CD14-positive monocyte (primary cell): ENCODE data around the gene DIS3L2. TPM values are rescaled to one million over a fixed set of nuclear protein-coding genes. Genes with fewer than 3 reads are reported as not detected.

Experiments used
- DNase-seq, 3 donors: peaks; one replicate each; pipeline ENCODE4 v3.0.0-alpha.2; 2011 to 2022
- H2AFZ ChIP-seq: 2 replicates; pipeline ENCODE4 v1.6.0; 2012; ENCODE audit warnings: mild to moderate bottlenecking, low read depth, low read length, inconsistent platforms; ENCODE audit not compliant: insufficient read depth, poor library complexity, severe bottlenecking
- H3K27ac ChIP-seq, 2 donors: 1 replicate in 1 of 2; 2 replicates in 1 of 2; pipeline ENCODE4 v1.5.1; 2012 to 2013; ENCODE audit warnings: low read length in 2 of 2, control low read depth in 1 of 2, inconsistent platforms in 1 of 2, low read depth in 1 of 2, mild to moderate bottlenecking in 1 of 2
- H3K27me3 ChIP-seq, 2 donors: one replicate each; pipeline versions ENCODE4 v1.6.0 to v1.6.1; 2011 to 2013; ENCODE audit warnings: low read length in 2 of 2; ENCODE audit not compliant: control insufficient read depth in 2 of 2, insufficient read depth in 2 of 2
- H3K36me3 ChIP-seq, 2 donors: replicated peaks in 1 of 2; 1 replicate in 1 of 2; 2 replicates in 1 of 2; pipeline versions ENCODE4 v1.5.1 to v1.6.1; 2012 to 2013; ENCODE audit warnings: low read length in 2 of 2, control low read depth in 1 of 2, inconsistent platforms in 1 of 2, mild to moderate bottlenecking in 1 of 2; ENCODE audit not compliant: insufficient read depth in 2 of 2, control insufficient read depth in 1 of 2
- H3K4me1 ChIP-seq, 2 donors: 1 replicate in 1 of 2; 2 replicates in 1 of 2; pipeline versions ENCODE4 v1.5.1 to v1.6.1; 2012 to 2013; ENCODE audit warnings: low read length in 2 of 2, control low read depth in 1 of 2, inconsistent platforms in 1 of 2, mild to moderate bottlenecking in 1 of 2, moderate library complexity in 1 of 2; ENCODE audit not compliant: insufficient read depth in 2 of 2, control insufficient read depth in 1 of 2
- H3K4me2 ChIP-seq: replicated peaks from 2 replicates; pipeline ENCODE3; 2012; ENCODE audit warnings: low read length, moderate library complexity, mild to moderate bottlenecking; ENCODE audit not compliant: poor library complexity, severe bottlenecking; ENCODE audit errors: extremely low read depth
- H3K4me3 ChIP-seq, 3 experiments: fragments of 200-600 bp in 1 of 3; sonication (generic) in 1 of 3; replicated peaks in 1 of 3; 1 replicate in 2 of 3; 2 replicates in 1 of 3; pipeline ENCODE4 v1.5.1; 2011 to 2013; ENCODE audit warnings: low read length in 3 of 3, mild to moderate bottlenecking in 3 of 3, control low read depth in 2 of 3, low read depth in 2 of 3, inconsistent platforms in 1 of 3, moderate library complexity in 1 of 3
- H3K79me2 ChIP-seq: 2 replicates; pipeline ENCODE4 v1.6.0; 2012; ENCODE audit warnings: mild to moderate bottlenecking, control low read depth, inconsistent platforms, low read length, moderate library complexity; ENCODE audit not compliant: insufficient read depth
- H3K9ac ChIP-seq: 2 replicates; pipeline ENCODE4 v1.6.0; 2017; ENCODE audit warnings: low read length, mild to moderate bottlenecking; ENCODE audit not compliant: insufficient read depth, poor library complexity, severe bottlenecking
- H3K9me3 ChIP-seq, 2 donors: replicated peaks in 1 of 2; 1 replicate in 1 of 2; 2 replicates in 1 of 2; pipeline versions ENCODE4 v1.5.1 to v1.6.1; 2012 to 2013; ENCODE audit warnings: low read length in 2 of 2, control low read depth in 1 of 2; ENCODE audit not compliant: control insufficient read depth in 1 of 2, insufficient read depth in 1 of 2
- H4K20me1 ChIP-seq: 2 replicates; pipeline ENCODE4 v1.6.0; 2012; ENCODE audit warnings: mild to moderate bottlenecking, low read length, control low read depth, moderate library complexity; ENCODE audit not compliant: insufficient read depth
- H3K27ac Mint-ChIP-seq, 7 donors: one replicate each; pipeline ENCODE4 v1.8.0; 2020; ENCODE audit warnings: mild to moderate bottlenecking in 7 of 7, mixed read lengths in 7 of 7, moderate library complexity in 6 of 7, inconsistent platforms in 2 of 7
- H3K27me3 Mint-ChIP-seq, 3 donors: one replicate each; pipeline ENCODE4 v1.8.0; 2021 to 2022; ENCODE audit warnings: low read depth in 3 of 3, mild to moderate bottlenecking in 3 of 3, mixed read lengths in 3 of 3, moderate library complexity in 3 of 3, inconsistent platforms in 1 of 3
- H3K36me3 Mint-ChIP-seq, 2 donors: one replicate each; pipeline ENCODE4 v1.8.0; 2020; ENCODE audit warnings: mixed read lengths in 2 of 2, inconsistent platforms in 1 of 2, mild to moderate bottlenecking in 1 of 2
- H3K4me1 Mint-ChIP-seq: one replicate; pipeline ENCODE4 v1.8.0; 2020; ENCODE audit warnings: mild to moderate bottlenecking, mixed read lengths
- H3K4me3 Mint-ChIP-seq, 2 donors: one replicate each; pipeline ENCODE4 v1.8.0; 2020; ENCODE audit warnings: mild to moderate bottlenecking in 2 of 2, mixed read lengths in 2 of 2, moderate library complexity in 1 of 2
- H3K9me3 Mint-ChIP-seq, 7 donors: one replicate each; pipeline ENCODE4 v1.8.0; 2020 to 2022; ENCODE audit warnings: mixed read lengths in 7 of 7, mild to moderate bottlenecking in 6 of 7, moderate library complexity in 6 of 7, inconsistent platforms in 2 of 7
- WGBS: methylation state at CpG from one replicate; pipeline ENCODE4 v1.1.5; 2013; ENCODE audit warnings: missing lambda C conversion rate; ENCODE audit not compliant: insufficient coverage; 5-methylcytosine and 5-hydroxymethylcytosine counted together
- intact Hi-C, 2 donors: fragments of 100-400 bp; cut with micrococcal nuclease; formaldehyde crosslinking; loops; one replicate each; pipeline versions ENCODE4 v1.15.0 to v1.15.1; 2023
- polyA plus RNA-seq, 3 donors: library from polyadenylated mRNA; depleted of rRNA in 1 of 3; unstranded in 2 of 3; stranded (reverse) in 1 of 3; fragments of 300-500 nt in 2 of 3; fragments of >200 nt in 1 of 3; fragmentation: Illumina TruSeq in 2 of 3; gene quantifications; 1 replicate in 2 of 3; 2 replicates in 1 of 3; pipeline ENCODE4 v1.2.3, GENCODE V29; 2012 to 2021
- TF ChIP-seq, protein P1 (sequence below): fragments of 200-600 bp; IDR thresholded peaks from one replicate; pipeline ENCODE4 v1.8.0; 2022; ENCODE audit warnings: antibody characterized with exemption, mild to moderate bottlenecking

DIS3L2 gene
- polyA plus RNA-seq, 3 donors = 6.0 to 21.7 (median 6.4) TPM

DNA sequence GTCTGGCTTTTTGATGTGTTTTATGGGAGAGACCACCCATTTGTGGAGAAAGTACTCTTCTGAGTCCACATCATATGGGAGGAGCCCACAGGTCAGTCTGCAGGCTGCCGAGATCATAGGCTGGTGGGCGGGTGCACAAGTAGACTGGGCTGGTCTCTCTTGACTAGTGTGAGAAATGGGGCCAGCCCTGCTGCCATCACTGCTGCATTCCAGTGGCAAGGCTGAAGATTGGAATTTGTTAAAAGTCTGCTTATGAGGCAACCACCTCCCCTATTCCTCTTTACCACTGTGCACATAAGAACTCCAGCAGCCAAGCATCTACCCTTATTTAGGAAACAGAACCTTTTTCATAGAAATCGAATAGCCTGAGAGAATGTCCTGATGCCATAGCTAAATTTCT, 200.7 kb downstream of the DIS3L2 start:
- no peak overlapping the region for H3K4me2 ChIP-seq
- no peaks in the 10 kb centered on the region for H4K20me1 ChIP-seq
- H3K27me3 Mint-ChIP-seq = no peaks in the 10 kb centered on the region
- peaks cover 41 to 50% of the 10 kb centered on the region in 2 donors for H3K36me3 Mint-ChIP-seq
- TF ChIP-seq, protein P1, sequence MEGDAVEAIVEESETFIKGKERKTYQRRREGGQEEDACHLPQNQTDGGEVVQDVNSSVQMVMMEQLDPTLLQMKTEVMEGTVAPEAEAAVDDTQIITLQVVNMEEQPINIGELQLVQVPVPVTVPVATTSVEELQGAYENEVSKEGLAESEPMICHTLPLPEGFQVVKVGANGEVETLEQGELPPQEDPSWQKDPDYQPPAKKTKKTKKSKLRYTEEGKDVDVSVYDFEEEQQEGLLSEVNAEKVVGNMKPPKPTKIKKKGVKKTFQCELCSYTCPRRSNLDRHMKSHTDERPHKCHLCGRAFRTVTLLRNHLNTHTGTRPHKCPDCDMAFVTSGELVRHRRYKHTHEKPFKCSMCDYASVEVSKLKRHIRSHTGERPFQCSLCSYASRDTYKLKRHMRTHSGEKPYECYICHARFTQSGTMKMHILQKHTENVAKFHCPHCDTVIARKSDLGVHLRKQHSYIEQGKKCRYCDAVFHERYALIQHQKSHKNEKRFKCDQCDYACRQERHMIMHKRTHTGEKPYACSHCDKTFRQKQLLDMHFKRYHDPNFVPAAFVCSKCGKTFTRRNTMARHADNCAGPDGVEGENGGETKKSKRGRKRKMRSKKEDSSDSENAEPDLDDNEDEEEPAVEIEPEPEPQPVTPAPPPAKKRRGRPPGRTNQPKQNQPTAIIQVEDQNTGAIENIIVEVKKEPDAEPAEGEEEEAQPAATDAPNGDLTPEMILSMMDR = no peak
- no peaks in the 10 kb centered on the region for H3K4me1 ChIP-seq
- H2AFZ ChIP-seq = no peak overlapping the region
- no peak overlapping the region for H3K9ac ChIP-seq
- 100% methylated on average over 2 of the region's 3 CpGs for WGBS
- no peak overlapping the region for H3K4me3 ChIP-seq
- H3K4me3 Mint-ChIP-seq = no peak overlapping the region
- H3K27ac ChIP-seq = no peak overlapping the region
- H3K79me2 ChIP-seq = no peaks in the 10 kb centered on the region
- DNase-seq = no peak
- H3K36me3 ChIP-seq = peaks cover 19 to 42% of the 10 kb centered on the region in 2 donors
- H3K27ac Mint-ChIP-seq = no peak overlapping the region
- no peaks in the 10 kb centered on the region for H3K9me3 Mint-ChIP-seq
- no peaks in the 10 kb centered on the region for H3K4me1 Mint-ChIP-seq
- H3K9me3 ChIP-seq = no peaks in the 10 kb centered on the region
- intact Hi-C loops = no loop called here
- H3K27me3 ChIP-seq = no peaks in the 10 kb centered on the region

DNA sequence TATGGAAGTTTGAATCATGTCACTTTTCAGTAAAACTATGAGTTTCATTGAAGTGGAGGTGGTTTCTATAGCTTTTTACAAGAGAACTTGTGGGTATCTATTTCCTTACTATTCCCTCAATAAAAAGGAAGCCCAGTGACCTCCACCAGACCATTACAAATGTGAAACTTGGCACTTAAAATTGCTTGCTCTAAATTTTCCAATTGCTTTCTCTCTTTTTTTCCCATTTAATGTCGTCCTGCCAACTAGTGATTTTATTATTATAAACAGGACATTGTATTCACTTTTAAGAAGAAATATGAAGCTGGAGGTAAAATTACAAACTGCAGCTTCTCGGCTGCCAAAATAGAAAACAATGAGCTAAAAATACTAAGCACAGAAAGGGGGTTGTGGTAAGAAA, 208.9 kb downstream of the DIS3L2 start:
- Histone ChIP-seq H4K20me1 (no peaks in the 10 kb centered on the region), H3K4me2 (no peak overlapping the region), H3K79me2 (no peaks in the 10 kb centered on the region), H3K36me3 (peaks cover under 1 to 2% of the 10 kb centered on the region in 2 donors), H3K27me3 (no peaks in the 10 kb centered on the region), H2AFZ (no peak overlapping the region), H3K9me3 (no peaks in the 10 kb centered on the region), H3K27ac (no peak overlapping the region), H3K4me1 (no peaks in the 10 kb centered on the region), H3K4me3 (no peak overlapping the region), H3K9ac (no peak overlapping the region)
- DNase-seq = no peak
- Mint-ChIP-seq H3K27me3 (no peaks in the 10 kb centered on the region), H3K9me3 (peaks cover 0 to 9% (median 0%) of the 10 kb centered on the region in 7 donors), H3K4me3 (no peak overlapping the region), H3K27ac (no peak overlapping the region), H3K36me3 (peaks cover 12 to 14% of the 10 kb centered on the region in 2 donors), H3K4me1 (no peaks in the 10 kb centered on the region)
- no CpG with 5 or more reads among the region's 2 CpGs for WGBS
- TF ChIP-seq, protein P1 = no peak
- intact Hi-C loops = no loop called here
